Osteoblast (primary cell): ENCODE measurements around the gene TTC27. TPM values are rescaled to one million over a fixed set of nuclear protein-coding genes. Genes with fewer than 3 reads are reported as not detected.
"Not testable (repeated sequence)": the region's sequence is repeated elsewhere in the genome, so short reads cannot be mapped to it uniquely, and the experiment has no call there.

Source experiments
- DNase-seq: peaks from one replicate; pipeline ENCODE4 v3.0.0; 2011; ENCODE audit warnings: low spot score, mixed read lengths; ENCODE audit not compliant: insufficient read length; ENCODE audit errors: missing footprints
- H2AFZ ChIP-seq: 2 replicates; pipeline ENCODE4 v1.6.0; 2011; ENCODE audit warnings: mild to moderate bottlenecking, low read length
- H3K27ac ChIP-seq: 2 replicates; pipeline ENCODE4 v1.5.1; 2011; ENCODE audit warnings: mild to moderate bottlenecking, low read depth, low read length, moderate library complexity
- H3K27me3 ChIP-seq: 2 replicates; pipeline ENCODE4 v1.6.0; 2012; ENCODE audit warnings: mild to moderate bottlenecking, control low read depth, inconsistent platforms, low read length, moderate library complexity; ENCODE audit not compliant: insufficient read depth
- H3K36me3 ChIP-seq: 2 replicates; pipeline ENCODE4 v1.5.1; 2011; ENCODE audit warnings: mild to moderate bottlenecking, low read length, control low read depth, moderate library complexity; ENCODE audit not compliant: insufficient read depth
- H3K4me1 ChIP-seq: 2 replicates; pipeline ENCODE4 v1.5.1; 2011; ENCODE audit warnings: mild to moderate bottlenecking, low read length, control low read depth, moderate library complexity; ENCODE audit not compliant: insufficient read depth
- H3K4me2 ChIP-seq: 2 replicates; pipeline ENCODE4 v1.6.0; 2011; ENCODE audit warnings: mild to moderate bottlenecking, low read length; ENCODE audit not compliant: insufficient read depth
- H3K4me3 ChIP-seq: fragments of 200-600 bp; sonication (generic); 3 replicates; pipeline ENCODE4 v1.5.1; 2012; ENCODE audit warnings: mild to moderate bottlenecking, low read length, inconsistent platforms; ENCODE audit not compliant: insufficient read depth
- H3K79me2 ChIP-seq: 2 replicates; pipeline ENCODE4 v1.6.0; 2012; ENCODE audit warnings: mild to moderate bottlenecking, low read length, control low read depth, inconsistent platforms; ENCODE audit not compliant: insufficient read depth
- H3K9me3 ChIP-seq: 2 replicates; pipeline ENCODE4 v1.5.1; 2011; ENCODE audit warnings: low read depth, low read length, control low read depth
- H4K20me1 ChIP-seq: 2 replicates; pipeline ENCODE4 v1.6.0; 2012; ENCODE audit warnings: mild to moderate bottlenecking, low read length, control low read depth; ENCODE audit not compliant: insufficient read depth
- CTCF ChIP-seq: IDR thresholded peaks from 2 replicates; pipeline ENCODE4 v1.5.1; 2011; ENCODE audit warnings: mild to moderate bottlenecking, low read depth, low read length, moderate library complexity; ENCODE audit errors: extremely low read depth
- small RNA-seq: library from RNA; depleted of rRNA; stranded (forward); fragments of <200 nt; gene quantifications from one replicate; pipeline ENCODE3, GENCODE V24; 2012
- total RNA-seq: library from RNA; depleted of rRNA; stranded (reverse); fragments of >200 nt; gene quantifications from 2 replicates; pipeline ENCODE4 v1.2.3, GENCODE V29; 2012

TTC27 gene
- total RNA-seq, 1 donor = 25.3 TPM

GRCh38 chr2:32863803-32864202, 236.0 kb downstream of the TTC27 start:
- Histone ChIP-seq H3K79me2 (no peaks in the 10 kb centered on the region), H4K20me1 (no peaks in the 10 kb centered on the region), H3K27ac (peak overlapping the region; percentile 85), H3K4me3 (no peak overlapping the region), H3K4me1 (peaks cover 30% of the 10 kb centered on the region), H2AFZ (peak overlapping the region; percentile 51), H3K27me3 (no peaks in the 10 kb centered on the region), H3K36me3 (no peaks in the 10 kb centered on the region), H3K4me2 (peak overlapping the region; percentile 68), H3K9me3 (no peaks in the 10 kb centered on the region)
- TF ChIP-seq CTCF = no peak
- DNase-seq = no peak

GRCh38 chr2:32864334-32865111, 236.7 kb downstream of the TTC27 start:
- H3K36me3 ChIP-seq = no peaks in the 10 kb centered on the region

GRCh38 chr2:32865399-32866068, 237.7 kb downstream of the TTC27 start:
- no peaks in the 10 kb centered on the region for H3K79me2 ChIP-seq

More at GRCh38 chr2:32864334-32865111, 236.7 kb downstream of the TTC27 start:
- Histone ChIP-seq H3K4me2 (peak overlapping the region; percentile 68), H3K27ac (peak overlapping the region; percentile 85), H4K20me1 (no peaks in the 10 kb centered on the region), H3K27me3 (no peaks in the 10 kb centered on the region), H3K4me3 (peak overlapping the region; percentile 40), H3K4me1 (peaks cover 30% of the 10 kb centered on the region), H3K9me3 (no peaks in the 10 kb centered on the region), H2AFZ (no peak overlapping the region), H3K79me2 (no peaks in the 10 kb centered on the region)
- DNase-seq = peak; percentile 86
- TF ChIP-seq CTCF = no peak

GRCh38 chr2:32866462-32866861, 238.6 kb downstream of the TTC27 start:
- not testable (repeated sequence) for H2AFZ ChIP-seq, H3K79me2 ChIP-seq, H3K27me3 ChIP-seq, H3K4me3 ChIP-seq, H3K36me3 ChIP-seq, DNase-seq, H4K20me1 ChIP-seq, H3K9me3 ChIP-seq, H3K4me2 ChIP-seq, H3K27ac ChIP-seq
- H3K4me1 ChIP-seq = peaks cover 30% of the 10 kb centered on the region

More at GRCh38 chr2:32865399-32866068, 237.7 kb downstream of the TTC27 start:
- no peaks in the 10 kb centered on the region for H3K27me3 ChIP-seq
- peak overlapping the region; percentile 85 for H3K27ac ChIP-seq
- H3K4me3 ChIP-seq = peak overlapping the region; percentile 40
- peak; percentile 91 for DNase-seq
- H2AFZ ChIP-seq = peak overlapping the region; percentile 62
- peaks cover 30% of the 10 kb centered on the region for H3K4me1 ChIP-seq
- no peaks in the 10 kb centered on the region for H4K20me1 ChIP-seq
- H3K36me3 ChIP-seq = no peaks in the 10 kb centered on the region
- H3K9me3 ChIP-seq = no peaks in the 10 kb centered on the region
- H3K4me2 ChIP-seq = peak overlapping the region; percentile 68
- no peak for TF ChIP-seq CTCF

Small RNAs within 50 kb of the gene (small RNA-seq; reads per million reads assigned to genes)
- gene MIR4765 = not detected
